IMR-90 (cell line): ENCODE measurements around the gene PPM1L. TPM values are rescaled to one million over a fixed set of nuclear protein-coding genes. Genes with fewer than 3 reads are reported as not detected.

ENCODE experiments used
- ATAC-seq: fragments of 200-7000 bp; cut with Tn5 transposase; 2 replicates; pipeline ENCODE4 v1.9.1; 2020; ENCODE audit warnings: low read depth, mild to moderate bottlenecking, moderate library complexity
- BruUV-seq: library from RNA; stranded (reverse); fragments of 400-500 nt; replicated peaks from 2 replicates; lab custom pipeline; 2021; lab: Mats Ljungman, UMichigan
- CTCF ChIA-PET: fragments of 300-600 bp; formaldehyde crosslinking; extraction: SDS; loops from one replicate; lab custom pipeline; 2021; ENCODE audit warnings: antibody characterized with exemption; lab: Yijun Ruan, JAX
- POLR2A ChIA-PET: fragments of 300-600 bp; sonication (Branson Sonifier 250); formaldehyde crosslinking; loops from one replicate; lab custom pipeline; 2022; ENCODE audit warnings: antibody characterized with exemption; ENCODE audit not compliant: unreplicated experiment; lab: Charles Lee
- DNase-seq: peaks from one replicate; pipeline ENCODE4 v3.0.0; 2013
- H2AFZ ChIP-seq: replicated peaks from 2 replicates; pipeline ENCODE3; 2013; ENCODE audit warnings: low read length, mild to moderate bottlenecking; ENCODE audit not compliant: poor library complexity
- H2AK5ac ChIP-seq: 2 replicates; pipeline ENCODE4 v1.6.1; 2013; ENCODE audit warnings: low read depth, low read length, inconsistent platforms
- H2AK9ac ChIP-seq: replicated peaks from 2 replicates; pipeline ENCODE3; 2013; ENCODE audit warnings: mild to moderate bottlenecking, low read depth, low read length, moderate library complexity; ENCODE audit not compliant: poor library complexity
- H2BK120ac ChIP-seq: 2 replicates; pipeline ENCODE4 v1.6.1; 2013; ENCODE audit warnings: low read depth, low read length, inconsistent platforms
- H2BK15ac ChIP-seq: 3 replicates; pipeline ENCODE4 v1.6.1; 2013; ENCODE audit warnings: low read depth, low read length, inconsistent platforms
- H2BK20ac ChIP-seq: 2 replicates; pipeline ENCODE4 v1.6.1; 2013; ENCODE audit warnings: low read depth, mild to moderate bottlenecking, inconsistent platforms, low read length, moderate library complexity
- H2BK5ac ChIP-seq: 2 replicates; pipeline ENCODE4 v1.6.1; 2013; ENCODE audit warnings: mild to moderate bottlenecking, low read depth, low read length, inconsistent platforms; ENCODE audit not compliant: poor library complexity, severe bottlenecking
- H3K14ac ChIP-seq: replicated peaks from 2 replicates; pipeline ENCODE4 v1.6.1; 2013; ENCODE audit warnings: low read depth, low read length, inconsistent platforms
- H3K18ac ChIP-seq: 2 replicates; pipeline ENCODE4 v1.6.1; 2013; ENCODE audit warnings: low read depth, low read length, control low read depth
- H3K23ac ChIP-seq: 2 replicates; pipeline ENCODE4 v1.6.1; 2013; ENCODE audit warnings: low read depth, low read length, inconsistent platforms
- H3K27ac ChIP-seq: 2 replicates; pipeline ENCODE4 v1.5.1; 2013; ENCODE audit warnings: mild to moderate bottlenecking, control low read depth, low read length; ENCODE audit not compliant: insufficient read depth
- H3K27me3 ChIP-seq: 2 replicates; pipeline ENCODE4 v1.6.1; 2013; ENCODE audit warnings: low read length; ENCODE audit not compliant: control insufficient read depth, insufficient read depth
- H3K36me3 ChIP-seq: 2 replicates; pipeline ENCODE4 v1.6.1; 2013; ENCODE audit warnings: low read length, mixed read lengths; ENCODE audit not compliant: control insufficient read depth, insufficient read depth
- H3K4ac ChIP-seq: 2 replicates; pipeline ENCODE4 v1.6.1; 2013; ENCODE audit warnings: low read depth, low read length, inconsistent platforms
- H3K4me1 ChIP-seq: 2 replicates; pipeline ENCODE4 v1.6.1; 2013; ENCODE audit warnings: low read length, mixed read lengths; ENCODE audit not compliant: control insufficient read depth, insufficient read depth
- H3K4me2 ChIP-seq: 2 replicates; pipeline ENCODE4 v1.6.1; 2013; ENCODE audit warnings: low read depth, mild to moderate bottlenecking, control low read depth, low read length, moderate library complexity
- H3K4me3 ChIP-seq: 2 replicates; pipeline ENCODE4 v1.5.1; 2013; ENCODE audit warnings: low read depth, mild to moderate bottlenecking, control low read depth, low read length, moderate library complexity; ENCODE audit not compliant: insufficient read depth
- H3K56ac ChIP-seq: 2 replicates; pipeline ENCODE4 v1.6.1; 2013; ENCODE audit warnings: low read length, inconsistent platforms; ENCODE audit not compliant: insufficient read depth; ENCODE audit errors: extremely low read depth
- H3K79me1 ChIP-seq, 2 experiments: 2 replicates each; pipeline ENCODE4 v1.6.1; 2013; ENCODE audit warnings: low read length in 2 of 2, inconsistent platforms in 1 of 2, low read depth in 1 of 2
- H3K9ac ChIP-seq: 2 replicates; pipeline ENCODE4 v1.6.1; 2013; ENCODE audit warnings: low read depth, low read length, control low read depth
- H3K9me1 ChIP-seq: 2 replicates; pipeline ENCODE4 v1.6.1; 2013; ENCODE audit warnings: low read length, inconsistent platforms; ENCODE audit not compliant: insufficient read depth
- H3K9me3 ChIP-seq: 2 replicates; pipeline ENCODE4 v1.6.1; 2013; ENCODE audit warnings: low read length; ENCODE audit not compliant: control insufficient read depth, insufficient read depth
- H4K20me1 ChIP-seq: 2 replicates; pipeline ENCODE4 v1.6.1; 2013; ENCODE audit warnings: low read length, inconsistent platforms; ENCODE audit not compliant: insufficient read depth
- H4K5ac ChIP-seq: 2 replicates; pipeline ENCODE4 v1.6.1; 2013; ENCODE audit warnings: mild to moderate bottlenecking, low read depth, low read length, control low read depth
- H4K8ac ChIP-seq, 2 experiments: 2 replicates each; pipeline ENCODE4 v1.6.1; 2013; ENCODE audit warnings: low read depth in 2 of 2, low read length in 2 of 2, control low read depth in 1 of 2, inconsistent platforms in 1 of 2
- H4K91ac ChIP-seq: 2 replicates; pipeline ENCODE4 v1.6.1; 2013; ENCODE audit warnings: low read depth, low read length, inconsistent platforms; ENCODE audit not compliant: insufficient read depth
- CEBPB ChIP-seq: IDR thresholded peaks from 2 replicates; pipeline ENCODE4 v1.6.1; 2012; ENCODE audit warnings: low read depth, low read length, improper control_type of control experiment
- CTCF ChIP-seq: conservative IDR thresholded peaks from 2 replicates; pipeline ENCODE4 v1.5.1; 2012; ENCODE audit warnings: mild to moderate bottlenecking, low read depth, low read length, improper control_type of control experiment
- ELK1 ChIP-seq: fragments of 150-350 bp; IDR thresholded peaks from 2 replicates; pipeline ENCODE4 v1.6.1; 2016; ENCODE audit warnings: low read depth, mild to moderate bottlenecking, low read length, moderate library complexity, borderline replicate concordance
- MAFK ChIP-seq: IDR thresholded peaks from 2 replicates; pipeline ENCODE4 v1.6.1; 2012; ENCODE audit warnings: low read depth, low read length, improper control_type of control experiment
- NFE2L2 ChIP-seq: fragments of 150-350 bp; IDR thresholded peaks from 2 replicates; pipeline ENCODE4 v1.6.1; 2016; ENCODE audit warnings: low read depth, mild to moderate bottlenecking, low read length
- RAD21 ChIP-seq: IDR thresholded peaks from 2 replicates; pipeline ENCODE4 v1.6.1; 2012; ENCODE audit warnings: low read length, improper control_type of control experiment
- RCOR1 ChIP-seq: IDR thresholded peaks from 2 replicates; pipeline ENCODE4 v1.6.1; 2012; ENCODE audit warnings: mild to moderate bottlenecking, low read length, improper control_type of control experiment; ENCODE audit not compliant: insufficient replicate concordance
- SMC3 ChIP-seq: fragments of 150-350 bp; IDR thresholded peaks from 2 replicates; pipeline ENCODE4 v1.6.1; 2016; ENCODE audit warnings: low read depth, mild to moderate bottlenecking, antibody characterized with exemption, low read length, moderate library complexity
- WGBS, 2 experiments: methylation state at CpG; one replicate each; pipeline versions ENCODE4 v1.1.5 to v1.1.7; 2013; ENCODE audit warnings: missing lambda C conversion rate in 2 of 2; ENCODE audit not compliant: insufficient read length in 1 of 2; ENCODE audit errors: extremely low coverage in 2 of 2; 5-methylcytosine and 5-hydroxymethylcytosine counted together
- dilution Hi-C: fragments of 300-500 bp; cut with HindIII; formaldehyde crosslinking; loops from one replicate; pipeline ENCODE4 v1.14.3; 2018; ENCODE audit warnings: low sequenced_read_pairs; ENCODE audit not compliant: unreplicated experiment
- in situ Hi-C: fragments of 300-500 bp; cut with MboI; formaldehyde crosslinking; loops from 3 replicates; pipeline ENCODE4 v1.14.3; 2019; ENCODE audit warnings: low sequenced_read_pairs, inconsistent platforms, mixed read lengths
- intact Hi-C: fragments of 100-400 bp; cut with micrococcal nuclease; formaldehyde crosslinking; loops from 2 replicates; pipeline ENCODE4 v1.10.0; 2022
- polyA plus RNA-seq, 3 experiments: library from polyadenylated mRNA; depleted of rRNA; stranded (reverse); fragments of >200 nt; gene quantifications; 2 replicates each; pipeline ENCODE4 v1.2.3, GENCODE V29; 2012; ENCODE audit warnings: low replicate concordance in 1 of 3
- total RNA-seq: library from RNA; depleted of rRNA; stranded (reverse); fragments of >200 nt; gene quantifications from 2 replicates; pipeline ENCODE4 v1.2.3, GENCODE V29; 2012

PPM1L gene
- total and polyA plus RNA-seq, 2 of the 4 experiments (the other 2 are of a cell fraction) = 0.14 to 0.18 TPM

DNA sequence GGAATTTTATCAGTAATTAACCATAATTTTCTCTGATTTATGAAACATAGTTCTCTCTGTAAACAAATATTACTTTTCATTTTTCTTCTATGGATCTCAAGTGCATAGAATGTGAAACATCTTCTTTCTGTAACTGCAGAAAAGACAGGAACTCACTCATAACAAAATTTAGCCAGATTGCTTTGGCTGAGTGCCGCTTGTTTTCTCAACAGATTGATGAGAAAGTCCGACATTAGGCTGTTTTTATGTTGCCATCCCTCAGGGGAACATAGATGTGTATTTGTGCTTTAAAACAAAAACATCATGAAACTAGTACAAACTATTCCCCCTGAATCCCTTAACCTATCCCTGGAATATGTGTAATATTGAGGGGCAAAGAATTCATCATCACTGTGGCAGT is 194.9 kb downstream of the PPM1L start:
- no peak overlapping the region for H3K18ac ChIP-seq
- H2AK9ac ChIP-seq = no peak overlapping the region
- H2BK15ac ChIP-seq = no peak overlapping the region
- H3K27ac ChIP-seq = no peak overlapping the region
- no peak for TF ChIP-seq RAD21
- TF ChIP-seq CTCF = no peak
- no peak for TF ChIP-seq MAFK
- TF ChIP-seq RCOR1 = no peak
- TF ChIP-seq NFE2L2 = no peak
- no peak for TF ChIP-seq SMC3
- TF ChIP-seq ELK1 = no peak
- no peak for TF ChIP-seq CEBPB
- H2AK5ac ChIP-seq = no peak overlapping the region
- no peak overlapping the region for H2BK20ac ChIP-seq
- H4K20me1 ChIP-seq = no peaks in the 10 kb centered on the region
- no peak overlapping the region for H4K91ac ChIP-seq
- H2AFZ ChIP-seq = no peak overlapping the region
- no peak overlapping the region for H3K9ac ChIP-seq
- dilution Hi-C loops (no loop called here), intact Hi-C loops (no loop called here), in situ Hi-C loops (no loop called here)
- H2BK5ac ChIP-seq = no peak overlapping the region
- no peak overlapping the region for H3K23ac ChIP-seq
- no peaks in the 10 kb centered on the region for H3K4me1 ChIP-seq
- H3K4ac ChIP-seq = no peak overlapping the region
- H3K36me3 ChIP-seq = no peaks in the 10 kb centered on the region
- H3K27me3 ChIP-seq = peaks cover 4% of the 10 kb centered on the region; the same call in 1 of the 2 replicates
- DNase-seq = no peak
- no peak overlapping the region for H3K56ac ChIP-seq
- no peak overlapping the region for H3K4me2 ChIP-seq
- BruUV-seq = no TSS peak
- H3K79me1 ChIP-seq = no peaks in the 10 kb centered on the region
- no peaks in the 10 kb centered on the region for H3K9me1 ChIP-seq
- no CpG with 5 or more reads among the region's 2 CpGs for WGBS, 2 experiments
- H3K4me3 ChIP-seq = no peak overlapping the region
- CTCF ChIA-PET = interaction anchor here (1.2 kb wide), 1 partner anchor 9 kb away, joined by 3 read pairs; no protein-coding TSS in a partner anchor
- H2BK120ac ChIP-seq = no peak overlapping the region
- no peak overlapping the region for H4K8ac ChIP-seq
- POLR2A ChIA-PET = no interaction called here
- no peak for ATAC-seq
- H3K9me3 ChIP-seq = no peaks in the 10 kb centered on the region
- no peak overlapping the region for H4K5ac ChIP-seq
- H3K14ac ChIP-seq = no peak overlapping the region
